ENCODE results near the gene LRP3.

DNA sequence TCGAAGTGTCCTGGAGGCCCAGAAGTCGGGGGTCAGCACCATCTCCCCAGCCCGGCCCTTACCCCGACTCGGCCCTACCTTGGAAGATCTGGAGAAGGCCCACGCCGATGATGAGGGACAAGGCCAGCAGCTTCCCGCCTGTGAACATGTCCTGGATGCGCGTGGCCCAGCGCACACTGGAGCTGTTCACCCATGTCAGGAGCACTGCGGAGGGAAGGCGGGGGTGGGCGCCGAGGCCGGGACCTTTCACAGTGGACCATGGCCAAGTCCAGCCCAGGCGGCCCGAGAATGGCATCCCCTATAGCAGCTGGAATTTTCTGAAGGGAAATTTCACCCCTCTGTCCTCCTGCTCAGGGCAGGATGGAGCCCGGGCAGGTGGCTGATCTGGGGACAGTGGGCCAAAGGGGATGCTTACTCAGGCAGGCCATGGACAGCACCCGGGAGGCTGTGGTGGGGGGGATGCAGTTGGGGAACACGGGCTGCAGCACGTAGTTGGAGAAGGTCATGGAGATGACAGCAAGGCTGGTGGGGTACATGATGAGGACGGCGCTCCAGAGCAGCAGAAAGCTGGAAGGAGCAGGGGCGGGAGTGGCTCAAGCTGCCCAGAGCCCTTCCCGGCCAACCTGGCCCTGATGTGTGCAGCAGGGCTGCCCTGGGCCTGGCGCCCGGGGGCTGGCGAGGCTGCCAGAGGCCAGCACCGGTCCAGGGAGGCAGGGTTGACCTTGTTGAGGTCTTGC, 18.5 kb downstream of the LRP3 start:
- TF ChIP-seq YY1 (IDR thresholded peaks at IDR 0.05; ENCODE audit: insufficient read depth, insufficient read length): no peak
- TF ChIP-seq SUZ12 (IDR thresholded peaks at IDR 0.05; ENCODE audit: extremely low read depth, insufficient read depth, insufficient read length): no peak
